GM23248 (cell line): ENCODE results near the gene ITIH4. TPM values are rescaled to one million over a fixed set of nuclear protein-coding genes. Genes with fewer than 3 reads are reported as not detected.

Source experiments
- DNase-seq: peaks from one replicate; pipeline ENCODE4 v3.0.0-alpha.2; 2015
- H2AFZ ChIP-seq: fragments of 200-600 bp; sonication (generic); 2 replicates; pipeline ENCODE4 v1.6.1; 2016; ENCODE audit warnings: antibody characterized with exemption
- H3F3A ChIP-seq: fragments of 200-600 bp; sonication (generic); 2 replicates; pipeline ENCODE4 v1.6.1; 2016; ENCODE audit warnings: mild to moderate bottlenecking, antibody characterized with exemption, mixed run types; ENCODE audit not compliant: insufficient read depth
- H3K27ac ChIP-seq: fragments of 200-600 bp; sonication (generic); 2 replicates; pipeline ENCODE4 v1.5.1; 2016; ENCODE audit warnings: mild to moderate bottlenecking
- H3K27me3 ChIP-seq: fragments of 200-600 bp; sonication (generic); replicated peaks from 2 replicates; pipeline ENCODE4 v1.6.1; 2016; ENCODE audit warnings: mild to moderate bottlenecking; ENCODE audit not compliant: insufficient read depth
- H3K36me3 ChIP-seq: fragments of 200-600 bp; sonication (generic); 2 replicates; pipeline ENCODE4 v1.6.1; 2016; ENCODE audit warnings: low read depth, mild to moderate bottlenecking
- H3K4me1 ChIP-seq: fragments of 200-600 bp; sonication (generic); 2 replicates; pipeline ENCODE4 v1.6.1; 2016; ENCODE audit warnings: mild to moderate bottlenecking; ENCODE audit not compliant: insufficient read depth
- H3K4me2 ChIP-seq: fragments of 200-600 bp; sonication (generic); one replicate; pipeline ENCODE4 v1.6.1; 2016; ENCODE audit warnings: mild to moderate bottlenecking; ENCODE audit not compliant: unreplicated experiment
- H3K4me3 ChIP-seq: fragments of 200-600 bp; sonication (generic); 2 replicates; pipeline ENCODE4 v1.5.1; 2016; ENCODE audit warnings: mild to moderate bottlenecking
- H3K79me2 ChIP-seq: fragments of 200-600 bp; sonication (generic); 2 replicates; pipeline ENCODE4 v1.6.1; 2016; ENCODE audit warnings: mild to moderate bottlenecking; ENCODE audit not compliant: insufficient read depth
- H3K9ac ChIP-seq: fragments of 200-600 bp; sonication (generic); 2 replicates; pipeline ENCODE4 v1.6.1; 2016; ENCODE audit warnings: mild to moderate bottlenecking
- H3K9me2 ChIP-seq: fragments of 200-600 bp; sonication (generic); 2 replicates; pipeline ENCODE4 v1.6.1; 2016; ENCODE audit warnings: mixed run types, mild to moderate bottlenecking, moderate library complexity; ENCODE audit not compliant: insufficient read depth
- H3K9me3 ChIP-seq: fragments of 200-600 bp; sonication (generic); one replicate; pipeline ENCODE4 v1.6.1; 2017; ENCODE audit warnings: low read depth
- H4K20me1 ChIP-seq: fragments of 200-600 bp; sonication (generic); 2 replicates; pipeline ENCODE4 v1.6.0; 2016; ENCODE audit not compliant: insufficient read depth
- EZH2 ChIP-seq: fragments of 200-600 bp; sonication (generic); IDR thresholded peaks from 2 replicates; pipeline ENCODE4 v1.6.1; 2018; ENCODE audit warnings: antibody characterized with exemption, mild to moderate bottlenecking; ENCODE audit not compliant: insufficient read depth, poor library complexity, severe bottlenecking
- EZH2phosphoT487 ChIP-seq: fragments of 200-600 bp; sonication (generic); IDR thresholded peaks from 2 replicates; pipeline ENCODE4 v1.6.1; 2018; ENCODE audit warnings: antibody characterized with exemption, moderate library complexity, mild to moderate bottlenecking, low read depth; ENCODE audit not compliant: insufficient read depth
- WGBS, 2 experiments: methylation state at CpG; one replicate each; pipeline ENCODE4 v1.1.6; 2015 to 2017; ENCODE audit warnings: low lambda C conversion rate in 2 of 2, low coverage in 1 of 2; ENCODE audit errors: missing lambda C conversion rate in 2 of 2; 5-methylcytosine and 5-hydroxymethylcytosine counted together
- in situ Hi-C: fragments of 300-500 bp; cut with MboI; formaldehyde crosslinking; loops from 2 replicates; pipeline ENCODE4 v1.15.0; 2020
- polyA plus RNA-seq: library from polyadenylated mRNA; unstranded; fragments of >200 nt; fragmentation: Nextera tagmentation; extraction: Ambion mirVana; gene quantifications from 2 replicates; pipeline ENCODE4 v1.2.1, GENCODE V29; 2016
- total RNA-seq: library from RNA; depleted of rRNA; stranded (reverse); fragments of >200 nt; shearing (Covaris generic); gene quantifications from 2 replicates; pipeline ENCODE4 v1.2.3, GENCODE V29; 2014

The ITIH4 gene
- total and polyA plus RNA-seq, 2 experiments from 2014 or later = 0.11 TPM; not detected in 1

- Histone ChIP-seq H3K27ac (no peak overlapping the region), H3K4me1 (peaks cover 8% of the 10 kb centered on the region), H3K9me2 (no peaks in the 10 kb centered on the region), H2AFZ (no peak overlapping the region), H3F3A (no peaks in the 10 kb centered on the region), H3K9me3 (no peaks in the 10 kb centered on the region), H3K36me3 (no peaks in the 10 kb centered on the region), H3K4me2 (no peak overlapping the region), H3K27me3 (no peaks in the 10 kb centered on the region), H3K4me3 (no peak overlapping the region), H3K79me2 (no peaks in the 10 kb centered on the region), H4K20me1 (no peaks in the 10 kb centered on the region), H3K9ac (no peak overlapping the region)
- peak; percentile 49 for DNase-seq
- in situ Hi-C loops = no loop called here
- 50 to 59% methylated on average over 9 of the region's 9 CpGs for WGBS, 2 experiments
- no peak for TF ChIP-seq EZH2
- TF ChIP-seq EZH2phosphoT487 = no peak
Measured at GRCh38 chr3:52827441-52827840, 3.0 kb downstream of the ITIH4 start.

- in situ Hi-C loops = no loop called here
Measured at GRCh38 chr3:52824037-52824436, 6.4 kb downstream of the ITIH4 start.

GRCh38 chr3:52822363-52822762, 8.1 kb downstream of the ITIH4 start:
- 85 to 87% methylated on average over 5 of the region's 5 CpGs for WGBS, 2 experiments
- no peak overlapping the region for H2AFZ ChIP-seq
- H3K27me3 ChIP-seq = no peaks in the 10 kb centered on the region

More at GRCh38 chr3:52824037-52824436, 6.4 kb downstream of the ITIH4 start:
- Histone ChIP-seq H3K27me3 (no peaks in the 10 kb centered on the region), H3K79me2 (no peaks in the 10 kb centered on the region), H3K36me3 (no peaks in the 10 kb centered on the region), H3K27ac (no peak overlapping the region), H3K4me2 (no peak overlapping the region), H3K4me1 (no peaks in the 10 kb centered on the region), H3K9me3 (no peaks in the 10 kb centered on the region), H3K9ac (no peak overlapping the region), H3K9me2 (no peaks in the 10 kb centered on the region), H3F3A (no peaks in the 10 kb centered on the region), H3K4me3 (no peak overlapping the region), H4K20me1 (no peaks in the 10 kb centered on the region), H2AFZ (no peak overlapping the region)
- TF ChIP-seq EZH2phosphoT487 (no peak), EZH2 (no peak)
- DNase-seq = no peak
- WGBS, 2 experiments = 87 to 97% methylated on average over 8 to 10 of the region's 10 CpGs

DNA sequence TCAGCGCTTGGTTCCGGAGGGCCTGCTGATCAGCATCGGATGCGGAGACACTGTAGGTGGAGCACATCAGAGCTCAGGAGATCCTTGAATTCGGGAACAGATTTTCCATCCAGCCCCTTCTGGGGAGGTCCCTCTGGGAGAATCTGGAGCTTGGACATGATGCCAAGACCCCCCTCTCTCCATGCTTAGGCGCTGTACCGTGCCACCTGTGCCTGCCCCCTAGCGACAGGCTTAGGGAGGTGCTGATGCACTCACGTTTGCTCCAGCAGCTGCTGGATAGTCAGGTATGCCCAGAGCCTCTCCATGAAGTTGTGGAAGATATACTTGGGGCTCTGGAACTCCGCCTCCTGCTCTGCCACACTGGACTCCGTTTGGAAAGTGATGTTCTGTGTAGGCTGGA, 9.7 kb downstream of the ITIH4 start:
- TF ChIP-seq EZH2 (no peak), EZH2phosphoT487 (no peak)
- in situ Hi-C loops = no loop called here
- Histone ChIP-seq H3K27ac (no peak overlapping the region), H3K9ac (no peak overlapping the region), H2AFZ (no peak overlapping the region), H3K27me3 (no peaks in the 10 kb centered on the region), H3F3A (no peaks in the 10 kb centered on the region), H3K79me2 (no peaks in the 10 kb centered on the region), H3K36me3 (no peaks in the 10 kb centered on the region), H3K9me3 (no peaks in the 10 kb centered on the region), H3K4me3 (no peak overlapping the region), H3K4me2 (no peak overlapping the region), H3K4me1 (no peaks in the 10 kb centered on the region), H3K9me2 (no peaks in the 10 kb centered on the region), H4K20me1 (no peaks in the 10 kb centered on the region)
- peak; percentile 50 for DNase-seq
- WGBS, 2 experiments = 45 to 51% methylated on average over 11 of the region's 11 CpGs

More at GRCh38 chr3:52822363-52822762, 8.1 kb downstream of the ITIH4 start:
- no peak overlapping the region for H3K4me3 ChIP-seq
- no peaks in the 10 kb centered on the region for H3K79me2 ChIP-seq
- no peaks in the 10 kb centered on the region for H3K4me1 ChIP-seq
- H3K4me2 ChIP-seq = no peak overlapping the region
- no peaks in the 10 kb centered on the region for H3F3A ChIP-seq
- H4K20me1 ChIP-seq = no peaks in the 10 kb centered on the region
- no peaks in the 10 kb centered on the region for H3K9me2 ChIP-seq
- H3K9ac ChIP-seq = no peak overlapping the region
- no peak overlapping the region for H3K27ac ChIP-seq
- in situ Hi-C loops = no loop called here
- no peaks in the 10 kb centered on the region for H3K9me3 ChIP-seq
- H3K36me3 ChIP-seq = no peaks in the 10 kb centered on the region
- TF ChIP-seq EZH2 (no peak), EZH2phosphoT487 (no peak)
- DNase-seq = no peak

DNA sequence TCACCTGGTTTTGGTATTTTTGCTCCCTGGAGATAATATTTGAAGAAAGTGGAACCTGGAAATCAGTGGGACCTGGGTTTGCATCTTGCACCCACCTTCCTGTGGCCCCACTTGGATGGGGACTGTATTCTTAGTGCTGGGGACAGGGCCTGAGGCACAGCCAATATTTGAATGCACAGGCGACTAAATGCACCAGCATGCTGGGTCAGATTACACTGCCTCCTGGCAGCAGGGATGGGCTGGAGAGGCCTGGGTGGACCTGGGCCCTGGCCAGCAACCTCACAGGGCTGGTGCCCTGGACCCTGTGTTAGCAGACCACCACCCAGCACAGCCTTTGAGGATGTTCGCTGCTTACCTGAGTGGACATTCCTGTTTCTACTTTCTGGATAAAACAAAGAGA, 10.5 kb downstream of the ITIH4 start:
- no peak for TF ChIP-seq EZH2phosphoT487
- TF ChIP-seq EZH2 = no peak
- Histone ChIP-seq H3K9me2 (no peaks in the 10 kb centered on the region), H3K27ac (no peak overlapping the region), H3K27me3 (no peaks in the 10 kb centered on the region), H3K36me3 (no peaks in the 10 kb centered on the region), H3K4me3 (no peak overlapping the region), H3K4me2 (no peak overlapping the region), H3K4me1 (no peaks in the 10 kb centered on the region), H4K20me1 (no peaks in the 10 kb centered on the region), H3K9ac (no peak overlapping the region), H2AFZ (no peak overlapping the region), H3K79me2 (no peaks in the 10 kb centered on the region), H3F3A (no peaks in the 10 kb centered on the region), H3K9me3 (no peaks in the 10 kb centered on the region)
- DNase-seq = no peak
- 82 to 90% methylated on average over 2 of the region's 2 CpGs for WGBS, 2 experiments
- in situ Hi-C loops = no loop called here
